GM08714 (cell line): ENCODE results near the gene ODAD4.

Experiments
- H3K4me3 ChIP-seq: fragments of 200-500 bp; sonication (Bioruptor generic); 2 replicates; pipeline ENCODE4 v1.5.1; 2014; ENCODE audit warnings: mild to moderate bottlenecking, low read length, inconsistent platforms
- ZNF274 ChIP-seq: IDR thresholded peaks from 2 replicates; pipeline ENCODE4 v1.6.1; 2012; ENCODE audit warnings: mild to moderate bottlenecking, low read depth, low read length

Gene ODAD4

DNA sequence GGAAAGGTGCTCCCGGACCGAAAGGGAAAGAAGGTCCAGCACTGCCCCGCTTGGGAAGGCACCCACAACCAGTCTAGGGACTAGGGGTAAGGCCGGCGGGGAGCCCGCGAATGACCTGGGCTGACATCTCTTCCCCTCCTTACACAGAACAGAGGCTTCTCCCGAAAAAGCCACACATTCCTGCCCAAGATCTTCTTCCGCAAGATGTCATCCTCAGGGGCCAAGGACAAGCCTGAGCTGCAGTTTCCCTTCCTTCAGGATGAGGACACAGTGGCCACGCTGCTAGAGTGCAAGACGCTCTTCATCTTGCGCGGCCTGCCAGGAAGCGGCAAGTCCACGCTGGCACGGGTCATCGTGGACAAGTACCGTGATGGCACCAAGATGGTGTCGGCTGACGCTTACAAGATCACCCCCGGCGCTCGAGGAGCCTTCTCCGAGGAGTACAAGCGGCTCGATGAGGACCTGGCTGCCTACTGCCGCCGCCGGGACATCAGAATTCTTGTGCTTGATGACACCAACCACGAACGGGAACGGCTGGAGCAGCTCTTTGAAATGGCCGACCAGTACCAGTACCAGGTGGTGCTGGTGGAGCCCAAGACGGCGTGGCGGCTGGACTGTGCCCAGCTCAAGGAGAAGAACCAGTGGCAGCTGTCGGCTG, 37.6 kb downstream of the ODAD4 start:
- H3K4me3 ChIP-seq, result peak overlapping the region; percentile 86; the same call in 1 of the 2 replicates
- TF ChIP-seq ZNF274, result no peak

DNA sequence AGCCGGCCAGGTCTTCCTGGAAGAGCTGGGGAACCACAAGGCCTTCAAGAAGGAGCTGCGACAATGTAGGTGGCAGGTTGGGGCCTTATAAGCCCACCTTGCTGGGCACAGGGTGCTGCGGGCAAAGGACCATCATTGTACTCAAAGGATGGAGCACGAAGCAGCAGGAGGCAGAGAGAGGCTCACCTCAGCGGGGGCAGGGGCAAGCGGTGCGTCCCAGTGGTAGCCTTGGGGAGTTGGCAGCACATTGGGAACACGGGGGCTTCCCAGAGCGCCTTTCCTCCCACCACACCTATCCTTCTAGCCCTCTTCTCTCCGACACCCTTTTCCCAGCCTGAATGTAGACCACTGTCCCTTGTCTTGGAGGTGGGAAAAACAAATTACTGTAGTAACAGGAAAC, 38.3 kb downstream of the ODAD4 start:
- TF ChIP-seq ZNF274, result no peak
- no peak overlapping the region for H3K4me3 ChIP-seq

DNA sequence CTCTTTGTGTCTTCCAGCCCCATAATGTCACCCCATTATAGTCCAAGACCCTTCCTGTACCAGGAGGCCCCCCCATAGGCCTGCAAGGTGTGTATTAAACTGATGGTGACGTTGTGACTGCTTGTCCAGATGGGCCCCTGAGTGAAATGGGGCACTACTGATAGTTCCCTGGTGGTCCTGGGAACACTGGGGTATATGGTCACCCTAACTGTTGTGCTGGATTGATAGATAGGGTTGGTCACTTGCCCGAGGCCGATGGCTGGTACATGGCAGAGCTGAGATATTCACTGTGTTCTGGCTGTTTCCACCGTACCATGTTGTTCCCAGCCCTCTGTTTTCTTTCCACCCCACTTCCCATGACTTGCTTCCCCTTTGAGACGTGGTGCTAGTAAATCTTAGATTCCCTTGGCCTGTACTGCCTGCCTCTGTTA, 40.5 kb downstream of the ODAD4 start:
- no peak for TF ChIP-seq ZNF274
- H3K4me3 ChIP-seq, result no peak overlapping the region

DNA sequence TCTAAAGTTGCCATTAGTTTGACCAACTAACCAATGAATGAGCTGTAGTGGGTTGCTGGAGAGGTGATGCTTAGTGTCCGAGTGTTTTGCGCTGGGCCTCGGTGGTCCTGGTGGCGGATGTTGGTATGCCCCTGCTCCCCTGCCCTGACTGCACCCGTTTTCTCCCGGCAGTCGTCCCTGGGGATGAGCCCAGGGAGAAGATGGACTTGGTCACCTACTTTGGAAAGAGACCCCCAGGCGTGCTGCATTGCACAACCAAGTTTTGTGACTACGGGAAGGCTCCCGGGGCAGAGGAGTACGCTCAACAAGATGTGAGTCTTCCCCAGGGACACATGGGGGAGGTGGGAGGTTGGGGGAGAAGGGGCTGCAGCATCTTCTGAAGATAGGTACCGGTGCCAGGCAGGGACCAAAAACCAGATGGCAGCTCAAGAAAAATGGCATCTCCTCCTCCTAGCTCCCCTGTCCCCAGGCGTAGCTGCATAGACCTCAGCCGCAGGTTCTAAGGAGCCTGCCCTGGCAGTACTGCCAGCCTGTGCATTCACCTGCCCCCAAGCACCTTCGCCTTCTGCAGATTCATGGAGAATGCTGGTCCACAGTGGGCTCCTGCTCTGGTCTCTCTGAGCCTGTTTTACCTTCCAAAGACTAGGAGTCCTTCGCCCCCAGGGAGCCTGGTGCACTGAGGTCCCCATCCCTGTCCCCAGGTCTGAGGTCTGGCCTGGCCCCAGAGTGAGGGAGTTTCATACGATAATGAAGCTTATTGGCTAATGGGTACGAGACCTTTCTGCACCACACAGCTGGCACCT, 41.5 kb downstream of the ODAD4 start:
- no peak overlapping the region for H3K4me3 ChIP-seq
- no peak for TF ChIP-seq ZNF274

DNA sequence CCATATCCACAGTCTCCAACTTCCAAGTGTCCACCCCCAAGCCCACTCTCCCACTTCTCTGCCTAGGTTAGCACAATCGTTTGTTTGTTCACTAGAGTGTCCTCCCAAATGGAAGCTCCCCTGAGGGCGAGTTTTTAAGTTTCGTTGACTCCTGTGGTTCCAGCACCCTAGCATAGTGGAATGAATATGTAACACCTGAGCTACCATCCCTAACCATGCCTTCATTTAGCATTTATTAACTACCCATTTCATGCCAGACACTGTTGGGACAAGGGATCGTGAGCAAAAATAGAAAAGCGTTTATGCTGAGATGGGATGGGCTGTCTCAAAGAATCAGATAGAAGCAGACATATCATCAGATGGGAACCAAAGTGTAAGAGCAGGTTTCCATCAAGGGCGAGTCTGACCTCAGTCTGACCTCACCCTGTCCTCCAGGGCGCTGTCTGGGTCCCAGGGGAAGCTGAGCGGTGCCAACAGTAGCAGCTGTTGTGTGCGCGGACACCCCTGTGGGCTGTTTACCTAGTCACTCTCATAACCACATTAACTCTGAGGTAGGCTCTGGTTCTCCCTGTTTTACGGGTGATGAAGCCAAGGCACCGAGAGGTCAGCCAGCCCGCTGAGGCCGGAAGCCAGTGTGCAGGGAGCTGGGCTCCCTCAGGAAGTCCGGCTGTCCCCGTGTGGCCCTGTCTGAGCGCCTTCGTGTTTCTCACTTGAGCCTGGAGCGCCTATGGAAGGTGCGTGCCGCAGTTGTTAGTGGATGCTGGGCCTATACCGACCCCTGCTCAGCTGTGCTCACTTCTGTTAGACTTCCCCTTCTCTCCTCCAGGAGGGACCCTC, 42.4 kb downstream of the ODAD4 start:
- no peak overlapping the region for H3K4me3 ChIP-seq
- TF ChIP-seq ZNF274, result no peak

DNA sequence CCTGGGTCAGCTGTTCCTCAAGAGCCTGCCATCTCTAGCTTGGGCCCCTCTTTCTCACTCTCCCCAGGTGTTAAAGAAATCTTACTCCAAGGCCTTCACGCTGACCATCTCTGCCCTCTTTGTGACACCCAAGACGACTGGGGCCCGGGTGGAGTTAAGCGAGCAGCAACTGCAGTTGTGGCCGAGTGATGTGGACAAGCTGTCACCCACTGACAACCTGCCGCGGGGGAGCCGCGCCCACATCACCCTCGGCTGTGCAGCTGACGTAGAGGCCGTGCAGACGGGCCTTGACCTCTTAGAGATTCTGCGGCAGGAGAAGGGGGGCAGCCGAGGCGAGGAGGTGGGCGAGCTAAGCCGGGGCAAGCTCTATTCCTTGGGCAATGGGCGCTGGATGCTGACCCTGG, 43.0 kb downstream of the ODAD4 start:
- no peak for TF ChIP-seq ZNF274
- H3K4me3 ChIP-seq, result no peak overlapping the region

DNA sequence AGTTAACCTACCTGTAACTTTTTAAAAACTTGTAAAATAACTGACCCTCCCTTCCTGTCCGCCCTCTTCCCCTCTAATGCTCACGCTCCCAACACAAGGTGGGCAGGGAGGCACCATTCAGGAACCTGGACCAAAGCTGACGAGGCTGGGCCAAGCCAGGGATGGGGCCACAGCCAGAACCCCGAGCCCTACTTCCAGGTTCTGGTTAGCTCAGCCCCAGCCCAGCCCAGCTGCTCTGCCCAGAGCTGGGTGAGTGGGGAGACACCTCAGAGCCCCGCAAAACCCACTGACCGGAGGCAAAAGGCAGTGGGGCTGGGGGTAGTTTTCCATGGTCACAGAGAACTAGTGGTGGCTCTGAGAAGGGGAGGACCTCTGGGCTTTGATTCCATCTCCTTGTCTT, 43.6 kb downstream of the ODAD4 start:
- TF ChIP-seq ZNF274, result no peak

DNA sequence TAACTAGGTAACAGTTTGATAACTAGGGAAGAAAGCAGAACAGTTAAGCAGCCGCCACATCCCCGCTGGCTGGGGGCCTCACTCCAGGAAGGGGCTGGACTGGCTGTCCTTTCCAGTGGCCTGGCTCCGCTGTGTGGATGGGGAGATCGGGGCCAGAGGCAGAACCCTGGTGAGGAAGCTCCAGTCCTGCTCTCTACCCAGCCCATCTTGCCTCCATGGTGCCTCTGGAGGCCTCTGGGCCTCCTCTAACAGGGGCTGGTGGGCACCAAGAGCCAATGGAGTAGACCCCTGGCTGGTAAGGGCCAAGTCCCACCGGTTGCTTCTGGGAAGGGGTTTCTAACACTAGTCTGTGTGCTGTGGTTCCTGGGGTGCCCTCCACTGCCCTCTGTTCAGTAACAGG, 44.2 kb downstream of the ODAD4 start:
- H3K4me3 ChIP-seq, result no peak overlapping the region
- no peak for TF ChIP-seq ZNF274

More for the DNA sequence above, 43.6 kb downstream of the ODAD4 start:
- no peak overlapping the region for H3K4me3 ChIP-seq

DNA sequence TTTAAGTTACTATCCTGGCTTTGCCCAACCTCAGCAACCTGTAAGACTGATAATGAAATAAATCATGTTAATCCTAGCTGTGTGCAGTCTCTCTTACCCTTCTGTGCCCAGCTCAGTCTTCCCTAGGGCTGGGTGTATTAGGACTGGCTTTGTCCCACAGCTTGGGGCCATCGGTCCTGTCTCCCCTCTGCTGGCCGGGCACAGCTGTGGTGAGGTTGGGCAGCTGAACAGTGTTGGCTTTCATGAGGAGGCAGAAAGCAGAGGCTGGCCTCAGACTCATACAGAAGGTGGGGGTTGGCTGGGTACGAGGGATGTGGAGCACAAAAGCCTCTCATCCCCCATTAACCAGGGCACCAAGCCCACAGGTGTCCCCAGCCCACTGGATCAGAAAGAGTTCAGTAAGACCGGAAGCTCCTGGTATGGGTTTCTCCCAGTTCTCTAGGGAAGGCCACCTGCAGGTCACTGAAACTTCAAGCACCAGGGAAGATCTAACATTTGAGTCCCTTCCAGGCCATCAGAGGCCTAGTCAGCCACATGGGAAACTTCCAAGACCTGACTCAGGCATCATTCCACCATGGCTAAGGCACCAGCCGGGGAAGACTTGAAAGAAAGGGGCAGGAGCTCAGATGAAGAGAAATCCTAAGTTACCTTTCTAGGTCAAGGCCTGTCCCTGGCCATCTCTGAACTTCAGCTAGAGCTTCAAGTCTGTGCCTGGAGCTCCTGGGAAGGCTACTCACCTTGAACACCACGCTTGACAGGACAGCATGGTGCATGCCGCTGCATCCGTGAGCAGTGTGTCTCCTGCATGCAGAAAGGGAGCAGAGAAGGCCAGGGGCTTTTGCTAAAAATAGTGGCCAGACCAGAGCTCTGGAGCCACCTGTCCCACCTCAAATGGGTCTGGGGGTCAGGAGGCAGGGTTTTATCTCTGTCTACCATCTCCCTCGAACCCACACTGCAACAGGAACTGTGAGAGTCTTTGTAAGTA, 45.0 kb downstream of the ODAD4 start:
- no peak for TF ChIP-seq ZNF274
- H3K4me3 ChIP-seq, result no peak overlapping the region

DNA sequence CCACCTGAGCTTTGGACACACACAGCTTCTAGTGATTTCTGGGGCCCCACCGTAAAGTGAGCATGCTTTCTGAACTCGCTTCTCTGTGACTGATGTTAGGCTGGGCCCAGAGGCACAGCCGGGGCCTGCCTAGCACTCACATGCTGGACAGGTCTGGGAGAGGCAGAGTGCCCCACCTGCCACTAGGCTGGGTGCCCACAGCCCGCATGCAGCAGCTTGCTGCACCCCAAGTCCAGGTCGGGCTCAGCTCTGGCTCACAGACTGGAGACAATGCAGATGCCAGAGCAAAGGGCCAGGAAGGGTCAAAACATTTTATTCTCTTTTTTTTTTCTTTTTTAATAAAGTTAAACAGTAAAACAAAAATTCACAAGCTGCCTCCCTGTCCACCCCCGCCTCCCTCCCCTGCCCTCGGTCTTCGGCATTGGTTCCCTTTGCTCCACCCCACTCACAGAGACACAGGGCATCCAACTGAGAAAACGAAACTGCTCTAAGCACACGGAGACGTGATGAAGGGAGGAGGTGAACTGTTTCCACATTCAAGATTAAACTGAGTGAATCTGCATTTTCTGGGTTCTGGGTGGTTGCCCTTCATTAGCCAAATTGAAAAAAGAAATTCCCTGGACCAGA, 45.8 kb downstream of the ODAD4 start:
- no peak overlapping the region for H3K4me3 ChIP-seq
- TF ChIP-seq ZNF274, result no peak

DNA sequence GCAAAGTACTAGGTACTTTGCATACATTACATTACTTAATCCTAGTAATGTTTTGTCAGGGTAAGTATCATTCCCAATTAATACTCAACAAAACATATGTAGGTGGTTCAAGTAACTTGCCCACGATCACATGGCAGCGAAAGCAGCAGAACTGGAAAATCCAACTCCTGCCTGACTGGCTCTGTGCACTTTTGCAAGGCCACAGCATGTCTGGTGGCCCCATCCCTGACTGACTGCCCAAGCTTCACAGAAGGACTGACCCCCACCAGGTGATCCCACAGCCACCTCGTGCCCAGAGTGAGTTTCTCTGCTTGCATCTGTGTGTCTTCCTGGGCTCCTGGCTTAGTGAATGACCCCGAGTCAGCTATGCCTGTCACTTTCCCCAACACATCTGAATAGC, 47.6 kb downstream of the ODAD4 start:
- no peak for TF ChIP-seq ZNF274
- no peak overlapping the region for H3K4me3 ChIP-seq

DNA sequence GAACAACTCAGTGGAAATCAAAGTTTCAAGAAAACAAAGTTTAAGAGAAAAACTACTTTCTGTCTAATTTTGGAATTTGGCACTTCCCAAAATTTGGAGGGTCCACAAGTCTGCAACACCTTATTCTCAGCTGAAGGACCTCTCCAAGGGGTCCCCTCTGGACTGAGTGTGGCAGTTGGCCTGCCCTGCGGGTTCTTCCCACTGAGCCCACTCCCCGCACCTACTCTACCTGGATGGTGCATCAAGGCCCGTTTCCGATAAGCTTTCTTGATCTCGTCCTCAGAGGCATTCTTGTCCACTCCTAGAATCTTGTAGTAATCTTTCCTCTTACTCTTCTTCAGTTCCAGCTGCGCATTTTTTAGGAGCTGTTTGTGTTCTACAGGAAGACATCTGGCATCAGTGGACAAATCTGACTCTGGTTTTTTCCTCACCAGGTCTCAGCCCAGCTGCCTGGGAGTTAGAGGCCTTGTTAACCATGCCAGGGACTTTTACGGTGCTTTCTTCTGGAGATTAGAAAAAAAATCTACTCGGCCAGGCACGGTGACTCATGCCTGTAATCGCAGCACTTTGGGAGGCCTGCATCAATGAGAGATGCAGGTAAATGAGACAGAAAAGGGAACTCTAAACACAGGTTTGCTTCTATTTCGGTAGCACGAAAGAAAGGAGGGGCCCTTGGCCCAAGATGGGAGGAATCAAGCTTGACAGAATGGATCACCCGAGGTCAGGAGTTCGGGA, 51.8 kb downstream of the ODAD4 start:
- no peak for TF ChIP-seq ZNF274
- no peak overlapping the region for H3K4me3 ChIP-seq
